IPS-15b (cell line): Measurements from ENCODE around the gene GDPD3.
"Not testable (repeated sequence)": the region's sequence is repeated elsewhere in the genome, so short reads cannot be mapped to it uniquely, and the experiment has no call there.

Source experiments
- H3K27me3 ChIP-seq: one replicate; pipeline ENCODE4 v1.6.1; 2013; ENCODE audit warnings: low read length; ENCODE audit not compliant: control insufficient read depth, insufficient read depth
- H3K36me3 ChIP-seq: one replicate; pipeline ENCODE4 v1.6.1; 2013; ENCODE audit warnings: low read length; ENCODE audit not compliant: control insufficient read depth, insufficient read depth
- H3K4me1 ChIP-seq: one replicate; pipeline ENCODE4 v1.6.1; 2013; ENCODE audit warnings: mild to moderate bottlenecking, low read length; ENCODE audit not compliant: control insufficient read depth, insufficient read depth
- H3K4me3 ChIP-seq: one replicate; pipeline ENCODE4 v1.5.1; 2013; ENCODE audit warnings: low read depth, low read length
- H3K9ac ChIP-seq: one replicate; pipeline ENCODE4 v1.6.1; 2013; ENCODE audit warnings: low read depth, mild to moderate bottlenecking, low read length
- H3K9me3 ChIP-seq: one replicate; pipeline ENCODE4 v1.6.1; 2013; ENCODE audit warnings: mild to moderate bottlenecking, low read length; ENCODE audit not compliant: control insufficient read depth, insufficient read depth

Gene GDPD3

DNA sequence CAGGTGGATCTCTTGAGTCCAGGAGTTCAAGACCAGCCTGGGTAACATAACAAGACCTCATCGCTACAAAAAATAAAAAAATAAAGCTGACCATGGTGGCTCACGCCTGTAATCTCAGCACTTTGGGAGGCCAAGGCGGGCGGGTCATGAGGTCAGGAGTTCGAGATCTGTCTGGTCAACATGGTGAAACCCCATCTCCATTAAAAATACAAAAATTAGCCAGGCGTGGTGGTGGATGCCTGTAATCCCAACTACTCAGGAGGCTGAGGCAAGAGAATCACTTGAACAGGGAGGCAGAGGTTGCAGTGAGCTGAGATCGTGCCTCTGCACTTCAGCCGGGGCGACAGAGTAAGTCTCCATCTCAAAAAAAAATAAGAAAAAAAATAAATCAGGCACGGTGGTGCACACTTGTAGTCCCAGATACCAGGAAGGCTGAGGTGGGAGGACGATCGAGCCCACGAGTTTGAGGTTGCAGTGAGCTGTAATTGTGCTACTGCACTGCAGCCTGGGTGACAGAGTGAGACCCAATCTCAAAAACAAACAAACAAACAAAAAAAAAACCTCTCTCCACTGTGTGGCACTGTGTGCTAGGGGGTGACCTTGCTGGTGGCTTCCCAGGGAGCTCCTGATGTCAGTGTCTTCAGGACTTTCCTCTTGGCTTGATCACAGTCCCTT, 29.5 kb upstream of the GDPD3 start:
- no peaks in the 10 kb centered on the region for H3K27me3 ChIP-seq
- H3K4me3 ChIP-seq: no peak overlapping the region
- no peaks in the 10 kb centered on the region for H3K9me3 ChIP-seq
- no peaks in the 10 kb centered on the region for H3K36me3 ChIP-seq
- no peak overlapping the region for H3K9ac ChIP-seq
- no peaks in the 10 kb centered on the region for H3K4me1 ChIP-seq

DNA sequence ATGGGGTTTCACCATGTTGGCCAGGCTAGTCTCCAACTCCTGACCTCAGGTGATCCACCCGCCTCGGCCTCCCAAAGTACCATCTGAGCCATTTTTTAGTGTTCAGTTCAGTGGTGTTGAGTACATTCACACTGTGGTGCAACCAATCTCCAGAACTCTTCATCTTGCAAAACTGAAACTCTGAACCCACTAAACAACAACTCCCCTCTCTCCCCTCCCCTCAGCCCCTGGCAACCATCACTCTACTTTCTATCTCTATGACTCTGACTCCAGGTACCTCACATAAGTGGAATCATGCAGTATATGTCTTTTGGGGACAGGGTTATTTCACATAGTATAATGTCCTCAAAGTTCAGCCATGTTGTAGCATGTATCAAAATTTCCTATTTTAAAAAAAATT, 28.4 kb upstream of the GDPD3 start:
- Histone ChIP-seq H3K27me3 (no peaks in the 10 kb centered on the region), H3K4me1 (no peaks in the 10 kb centered on the region), H3K9ac (no peak overlapping the region), H3K9me3 (no peaks in the 10 kb centered on the region), H3K36me3 (no peaks in the 10 kb centered on the region), H3K4me3 (no peak overlapping the region)

DNA sequence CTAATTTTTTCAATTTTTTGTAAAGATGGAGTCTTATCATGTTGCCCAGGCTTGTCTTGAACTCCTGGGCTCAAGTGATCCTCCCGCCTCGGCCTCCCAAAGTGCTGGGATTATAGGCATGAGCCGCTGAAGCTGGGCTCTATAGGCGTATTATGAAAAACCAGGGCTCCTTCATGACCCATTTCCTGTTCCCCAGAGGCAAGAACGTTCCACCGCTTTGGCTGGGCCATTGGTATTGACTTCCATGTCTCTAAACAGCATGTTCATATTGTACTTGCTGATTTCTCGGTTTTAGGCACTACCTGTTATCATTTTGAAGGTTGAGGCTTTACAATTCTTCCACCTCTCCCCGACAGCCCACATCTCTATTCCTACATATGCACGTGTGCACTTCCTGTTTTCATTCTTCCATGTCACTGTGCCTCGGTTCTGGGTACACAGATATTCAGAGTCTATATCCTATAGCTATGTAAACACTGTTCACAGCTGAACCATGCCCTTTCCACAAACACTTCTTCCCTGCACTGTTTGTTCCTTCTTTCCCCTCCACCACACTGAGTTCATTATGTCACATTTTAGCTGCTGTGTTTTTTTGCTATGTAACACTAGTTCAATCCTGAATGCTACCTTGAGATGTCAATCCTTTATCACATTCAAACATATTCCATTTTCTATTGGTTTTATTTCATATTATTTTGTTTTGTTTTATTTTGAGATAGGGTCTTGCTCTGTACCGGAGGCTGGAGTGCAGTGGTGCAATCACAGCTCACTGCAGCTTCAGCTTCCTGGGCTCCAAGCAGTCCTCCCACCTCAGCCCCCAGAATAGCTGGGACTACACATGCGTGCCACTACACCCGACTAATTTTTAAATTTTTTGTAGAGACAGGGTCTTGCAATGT, 26.5 kb upstream of the GDPD3 start:
- Histone ChIP-seq H3K4me1 (no peaks in the 10 kb centered on the region), H3K9me3 (no peaks in the 10 kb centered on the region), H3K4me3 (no peak overlapping the region), H3K27me3 (no peaks in the 10 kb centered on the region), H3K9ac (no peak overlapping the region), H3K36me3 (no peaks in the 10 kb centered on the region)

DNA sequence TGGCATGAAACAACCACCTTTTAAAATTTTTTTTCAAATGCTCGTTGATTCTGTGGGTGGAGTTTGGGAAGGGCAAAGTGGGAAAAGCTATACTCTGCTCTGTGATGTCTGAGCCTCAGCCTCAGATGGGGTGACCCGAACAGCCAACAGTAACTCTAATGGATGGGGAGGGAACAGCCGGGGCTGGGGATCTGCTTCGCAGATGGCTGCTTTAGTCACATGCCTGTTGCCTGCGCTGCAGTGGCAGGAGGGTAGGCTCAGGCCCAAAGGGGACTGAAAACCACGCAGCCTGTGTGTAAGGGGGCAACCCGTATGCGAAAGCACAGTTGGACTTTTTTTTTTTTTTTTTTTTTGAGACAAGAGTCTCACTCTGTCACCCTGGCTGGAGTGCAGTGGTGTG, 24.6 kb upstream of the GDPD3 start:
- no peaks in the 10 kb centered on the region for H3K27me3 ChIP-seq
- no peaks in the 10 kb centered on the region for H3K9me3 ChIP-seq
- H3K4me1 ChIP-seq: no peaks in the 10 kb centered on the region
- H3K4me3 ChIP-seq: no peak overlapping the region
- H3K36me3 ChIP-seq: no peaks in the 10 kb centered on the region
- H3K9ac ChIP-seq: no peak overlapping the region

DNA sequence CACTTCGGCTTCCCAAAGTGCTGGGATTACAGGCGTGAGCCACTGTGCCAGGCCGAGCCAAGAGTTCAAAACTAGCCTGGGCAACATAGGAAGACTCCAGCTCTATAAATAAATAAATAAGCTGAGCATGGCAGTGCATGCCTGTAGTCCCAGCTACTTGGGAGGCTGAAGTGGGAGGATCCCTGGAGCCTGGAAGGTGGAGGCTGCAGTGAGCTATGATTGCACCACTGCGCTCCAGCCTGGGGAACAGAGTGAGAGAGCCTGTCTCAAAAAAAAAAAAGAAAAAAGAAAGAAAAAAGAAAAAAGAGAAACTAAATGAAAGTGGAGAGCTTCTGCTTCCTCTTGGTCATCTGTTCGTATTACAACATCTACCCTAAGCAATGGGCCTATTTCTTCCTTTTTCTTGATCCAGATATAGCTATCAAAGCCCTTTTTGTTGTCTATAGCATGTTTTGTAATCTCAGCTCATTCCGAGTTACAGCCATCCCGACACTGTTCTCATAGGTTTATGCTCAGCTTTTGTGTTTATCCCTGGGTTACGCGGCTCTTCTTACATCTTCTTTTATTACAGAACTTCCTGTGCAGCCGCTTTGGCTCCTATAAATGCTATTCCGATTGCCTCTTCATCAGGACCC, 23.8 kb upstream of the GDPD3 start:
- Histone ChIP-seq H3K9me3 (no peaks in the 10 kb centered on the region), H3K9ac (no peak overlapping the region), H3K4me3 (no peak overlapping the region), H3K36me3 (no peaks in the 10 kb centered on the region), H3K4me1 (no peaks in the 10 kb centered on the region), H3K27me3 (no peaks in the 10 kb centered on the region)

- H3K27me3 ChIP-seq: no peaks in the 10 kb centered on the region
- no peaks in the 10 kb centered on the region for H3K9me3 ChIP-seq
- no peak overlapping the region for H3K4me3 ChIP-seq
- no peak overlapping the region for H3K9ac ChIP-seq
- no peaks in the 10 kb centered on the region for H3K36me3 ChIP-seq
- H3K4me1 ChIP-seq: no peaks in the 10 kb centered on the region
Observed at GRCh38 chr16:30132591-30132990, 19.3 kb upstream of the GDPD3 start.

- Histone ChIP-seq H3K9me3 (no peaks in the 10 kb centered on the region), H3K4me3 (no peak overlapping the region), H3K4me1 (no peaks in the 10 kb centered on the region), H3K9ac (no peak overlapping the region), H3K36me3 (no peaks in the 10 kb centered on the region), H3K27me3 (no peaks in the 10 kb centered on the region)
Observed at GRCh38 chr16:30131869-30132475, 18.6 kb upstream of the GDPD3 start.

DNA sequence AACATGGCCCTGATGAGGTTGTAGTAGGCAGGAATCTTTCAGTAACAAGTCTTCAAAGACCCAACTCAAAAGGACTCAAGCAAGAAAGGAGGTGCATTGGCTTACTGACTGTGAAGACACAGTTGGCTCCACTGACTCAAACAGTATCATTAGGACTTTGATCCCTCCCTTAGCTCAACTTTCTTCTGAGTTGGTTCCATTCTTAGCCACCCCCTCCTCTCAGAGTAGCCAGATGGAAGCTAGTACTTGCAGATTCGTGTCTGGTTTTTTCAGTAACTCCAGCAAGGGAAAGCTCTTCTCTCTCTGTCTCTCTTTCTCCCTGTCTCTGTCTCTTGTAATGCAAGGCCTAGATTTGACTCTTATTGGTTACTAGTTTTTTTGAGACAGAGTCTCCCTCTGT, 14.7 kb upstream of the GDPD3 start:
- no peaks in the 10 kb centered on the region for H3K4me1 ChIP-seq
- no peaks in the 10 kb centered on the region for H3K36me3 ChIP-seq
- no peaks in the 10 kb centered on the region for H3K9me3 ChIP-seq
- H3K9ac ChIP-seq: no peak overlapping the region
- no peaks in the 10 kb centered on the region for H3K27me3 ChIP-seq
- no peak overlapping the region for H3K4me3 ChIP-seq

- H3K27me3 ChIP-seq, H3K4me3 ChIP-seq, H3K9ac ChIP-seq, H3K9me3 ChIP-seq, H3K4me1 ChIP-seq, H3K36me3 ChIP-seq: not testable (repeated sequence)
Observed at GRCh38 chr16:30125690-30126089, 12.4 kb upstream of the GDPD3 start.

DNA sequence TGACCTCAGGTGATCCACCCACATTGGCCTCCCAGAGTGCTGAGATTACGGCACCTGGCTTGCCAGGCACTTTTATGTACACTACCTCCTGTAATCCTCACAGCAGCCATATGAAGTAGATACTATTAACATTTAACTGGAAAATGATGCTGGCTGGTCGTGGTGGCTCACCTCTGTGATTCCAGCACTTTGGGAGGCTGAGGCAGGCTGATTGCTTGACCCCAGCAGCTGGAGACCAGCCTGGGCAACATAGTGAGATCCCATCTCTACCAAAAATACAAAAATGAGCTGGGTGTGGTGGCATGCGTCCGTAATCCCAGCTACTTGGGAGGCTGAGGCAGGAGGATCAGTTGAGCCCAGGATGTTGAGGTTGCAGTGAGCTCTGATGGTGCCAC, 11.6 kb upstream of the GDPD3 start:
- Histone ChIP-seq H3K4me3 (no peak overlapping the region), H3K9me3 (no peaks in the 10 kb centered on the region), H3K9ac (no peak overlapping the region), H3K4me1 (no peaks in the 10 kb centered on the region), H3K27me3 (no peaks in the 10 kb centered on the region), H3K36me3 (peaks cover 4% of the 10 kb centered on the region)

DNA sequence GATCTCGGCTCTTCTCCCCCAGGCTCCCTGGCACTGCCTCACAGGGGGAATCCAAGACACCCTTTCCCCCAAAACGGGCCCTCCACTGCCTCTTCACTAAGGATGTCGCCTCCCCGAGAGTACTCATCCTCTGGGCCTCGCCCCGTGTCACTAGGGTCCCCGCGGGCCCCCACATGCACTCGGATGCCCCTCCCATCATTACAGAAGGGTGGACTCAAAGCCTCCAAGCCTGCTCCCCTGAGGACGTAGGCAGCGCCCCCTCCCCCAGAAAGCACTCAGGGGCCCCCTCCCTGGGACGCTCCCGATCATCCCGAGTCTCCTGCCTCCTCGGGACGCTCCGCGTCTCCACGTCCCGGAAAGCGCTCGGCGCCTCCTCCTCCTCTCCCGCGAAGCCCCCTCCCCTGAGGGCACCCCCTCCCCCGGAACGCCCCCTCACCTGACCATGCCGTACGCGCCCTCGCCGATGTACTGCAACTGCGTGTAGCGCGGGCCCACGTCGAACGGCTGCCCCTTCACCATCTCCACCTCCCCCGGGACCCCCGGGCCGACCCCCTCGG, 9.3 kb upstream of the GDPD3 start:
- Histone ChIP-seq H3K4me3 (peak overlapping the region; percentile 72), H3K4me1 (no peaks in the 10 kb centered on the region), H3K36me3 (peaks cover 7% of the 10 kb centered on the region), H3K27me3 (no peaks in the 10 kb centered on the region), H3K9ac (no peak overlapping the region), H3K9me3 (no peaks in the 10 kb centered on the region)
